Calu3 (cell line): ENCODE results near the gene ZNF586. TPM values are rescaled to one million over a fixed set of nuclear protein-coding genes. Genes with fewer than 3 reads are reported as not detected.
"Not testable (repeated sequence)": the region's sequence is repeated elsewhere in the genome, so short reads cannot be mapped to it uniquely, and the experiment has no call there.

Experiments used
- BruUV-seq: library from RNA; stranded (reverse); fragments of 400-500 nt; replicated peaks from 2 replicates; lab custom pipeline; 2021; lab: Mats Ljungman, UMichigan
- CTCF ChIA-PET: fragments of 300-600 bp; sonication (Branson Sonifier 250); formaldehyde crosslinking; loops from one replicate; lab custom pipeline; 2022; ENCODE audit warnings: antibody characterized with exemption; lab: Charles Lee
- DNase-seq: peaks from one replicate; pipeline ENCODE4 v3.0.0; 2022
- H3K27ac Mint-ChIP-seq: one replicate; pipeline ENCODE4 v1.8.0; 2022; ENCODE audit warnings: mixed read lengths; ENCODE audit not compliant: unreplicated experiment
- H3K27me3 Mint-ChIP-seq: one replicate; pipeline ENCODE4 v1.8.0; 2022; ENCODE audit warnings: mixed read lengths; ENCODE audit not compliant: unreplicated experiment
- H3K36me3 Mint-ChIP-seq: one replicate; pipeline ENCODE4 v1.8.0; 2022; ENCODE audit warnings: mild to moderate bottlenecking, moderate library complexity, mixed read lengths; ENCODE audit not compliant: insufficient read depth, unreplicated experiment
- H3K4me1 Mint-ChIP-seq: one replicate; pipeline ENCODE4 v1.8.0; 2022; ENCODE audit warnings: mild to moderate bottlenecking, low read depth, mixed read lengths; ENCODE audit not compliant: unreplicated experiment
- H3K4me3 Mint-ChIP-seq: one replicate; pipeline ENCODE4 v1.8.0; 2022; ENCODE audit warnings: mild to moderate bottlenecking, low read depth, moderate library complexity, mixed read lengths; ENCODE audit not compliant: unreplicated experiment
- H3K9me3 Mint-ChIP-seq: one replicate; pipeline ENCODE4 v1.8.0; 2022; ENCODE audit warnings: low read depth, mixed read lengths; ENCODE audit not compliant: unreplicated experiment
- CTCF ChIP-seq: fragments of 200-600 bp; IDR thresholded peaks from one replicate; pipeline ENCODE4 v1.8.0; 2022; ENCODE audit warnings: antibody characterized with exemption; ENCODE audit not compliant: unreplicated experiment
- intact Hi-C: fragments of 100-400 bp; cut with micrococcal nuclease; formaldehyde crosslinking; loops from one replicate; pipeline ENCODE4 v1.10.0; 2022; ENCODE audit not compliant: unreplicated experiment
- total RNA-seq: library from RNA; stranded (reverse); gene quantifications from 2 replicates; pipeline ENCODE4 v1.2.3, GENCODE V29; 2022

The ZNF586 gene
- total RNA-seq, 1 experiment from 2014 or later: 22.9 TPM

- no peak for DNase-seq
- CTCF ChIA-PET: no interaction called here
- BruUV-seq: no TSS peak
- H3K27ac Mint-ChIP-seq: no peak overlapping the region
- intact Hi-C loops: no loop called here
- TF ChIP-seq CTCF: no peak
- H3K9me3 Mint-ChIP-seq: peaks cover 19% of the 10 kb centered on the region
- H3K27me3 Mint-ChIP-seq: no peaks in the 10 kb centered on the region
- no peak overlapping the region for H3K4me3 Mint-ChIP-seq
- no peaks in the 10 kb centered on the region for H3K4me1 Mint-ChIP-seq
- peaks cover 52% of the 10 kb centered on the region for H3K36me3 Mint-ChIP-seq
Measured at GRCh38 chr19:57786906-57787305, 17.4 kb downstream of the ZNF586 start.

- Mint-ChIP-seq H3K36me3 (peaks cover 56% of the 10 kb centered on the region), H3K9me3 (peaks cover 19% of the 10 kb centered on the region), H3K27me3 (no peaks in the 10 kb centered on the region), H3K4me3 (no peak overlapping the region), H3K27ac (no peak overlapping the region), H3K4me1 (no peaks in the 10 kb centered on the region)
- CTCF ChIA-PET: no interaction called here
- intact Hi-C loops: no loop called here
- BruUV-seq: no TSS peak
- no peak for DNase-seq
- TF ChIP-seq CTCF: no peak
Measured at GRCh38 chr19:57788114-57788692, 18.7 kb downstream of the ZNF586 start.

- TF ChIP-seq CTCF: no peak
- BruUV-seq: no TSS peak
- no peaks in the 10 kb centered on the region for H3K4me1 Mint-ChIP-seq
- no peak overlapping the region for H3K27ac Mint-ChIP-seq
- H3K27me3 Mint-ChIP-seq: no peaks in the 10 kb centered on the region
- H3K4me3 Mint-ChIP-seq: no peak overlapping the region
- CTCF ChIA-PET: no interaction called here
- peaks cover 59% of the 10 kb centered on the region for H3K36me3 Mint-ChIP-seq
- H3K9me3 Mint-ChIP-seq: peaks cover 19% of the 10 kb centered on the region
- intact Hi-C loops: no loop called here
- DNase-seq: no peak
Measured at GRCh38 chr19:57789288-57789687, 19.8 kb downstream of the ZNF586 start.

GRCh38 chr19:57796580-57796979, 27.1 kb downstream of the ZNF586 start:
- CTCF ChIA-PET, DNase-seq, intact Hi-C loops, H3K9me3 Mint-ChIP-seq, H3K27me3 Mint-ChIP-seq, BruUV-seq, H3K4me3 Mint-ChIP-seq, H3K27ac Mint-ChIP-seq: not testable (repeated sequence)
- Mint-ChIP-seq H3K36me3 (peaks cover 50% of the 10 kb centered on the region), H3K4me1 (peaks cover 20% of the 10 kb centered on the region)

GRCh38 chr19:57800696-57801095, 31.2 kb downstream of the ZNF586 start:
- intact Hi-C loops: no loop called here
- H3K4me1 Mint-ChIP-seq: peaks cover 50% of the 10 kb centered on the region
- H3K9me3 Mint-ChIP-seq: no peaks in the 10 kb centered on the region
- DNase-seq: no peak
- CTCF ChIA-PET: no interaction called here
- no TSS peak for BruUV-seq
- H3K27me3 Mint-ChIP-seq: no peaks in the 10 kb centered on the region
- H3K27ac Mint-ChIP-seq: no peak overlapping the region
- no peak overlapping the region for H3K4me3 Mint-ChIP-seq
- no peak for TF ChIP-seq CTCF
- H3K36me3 Mint-ChIP-seq: peaks cover 61% of the 10 kb centered on the region
